AG04450 (cell line): ENCODE results near the gene CDC7. TPM values are rescaled to one million over a fixed set of nuclear protein-coding genes. Genes with fewer than 3 reads are reported as not detected.
"Not testable (repeated sequence)": the region's sequence is repeated elsewhere in the genome, so short reads cannot be mapped to it uniquely, and the experiment has no call there.

Source experiments
- CTCF ChIA-PET: fragments of 300-600, 350-600 bp; formaldehyde crosslinking; extraction: SDS; loops from one replicate; lab custom pipeline; 2022; ENCODE audit warnings: antibody characterized with exemption, inconsistent platforms; lab: Charles Lee
- POLR2A ChIA-PET: fragments of 350-600 bp; formaldehyde crosslinking; extraction: SDS; loops from one replicate; lab custom pipeline; 2021; ENCODE audit warnings: antibody characterized with exemption, inconsistent platforms; lab: Yijun Ruan, JAX
- DNase-seq: peaks from one replicate; pipeline ENCODE4 v3.0.0-alpha.2; 2011; ENCODE audit warnings: low read depth, low spot score
- H3K27ac ChIP-seq: one replicate; pipeline ENCODE4 v1.5.1; 2012; ENCODE audit warnings: low read depth, low read length, control low read depth
- H3K27me3 ChIP-seq: one replicate; pipeline ENCODE4 v1.6.0; 2012; ENCODE audit warnings: low read length; ENCODE audit not compliant: control insufficient read depth, insufficient read depth
- H3K4me3 ChIP-seq: 2 replicates; pipeline ENCODE4 v1.5.1; 2011; ENCODE audit warnings: mild to moderate bottlenecking, low read depth, low read length, control low read depth
- H3K9me3 ChIP-seq: 2 replicates; pipeline ENCODE4 v1.5.1; 2012; ENCODE audit warnings: low read length; ENCODE audit not compliant: control insufficient read depth, insufficient read depth
- CTCF ChIP-seq: IDR thresholded peaks from 2 replicates; pipeline ENCODE4 v1.5.1; 2011; ENCODE audit warnings: low read depth, low read length, control low read depth, inconsistent platforms
- polyA minus RNA-seq: library from RNA; depleted of rRNA, polyadenylated mRNA; stranded (reverse); fragments of >200 nt; gene quantifications from 2 replicates; pipeline ENCODE4 v1.2.3, GENCODE V29; 2011; rRNA and poly(A)+ RNA removed
- polyA plus RNA-seq: library from polyadenylated mRNA; depleted of rRNA; stranded (reverse); fragments of >200 nt; gene quantifications from 2 replicates; pipeline ENCODE4 v1.2.3, GENCODE V29; 2011; rRNA removed

The CDC7 gene
- polyA plus RNA-seq, result 3.3 and 4.6 TPM in 2 replicates
- polyA minus RNA-seq, result 1.8 and 3.6 TPM in 2 replicates

GRCh38 chr1:91500756-91501522 is at the start of gene CDC7:
TSS of gene CDC7 (plus strand) at chr1:91500851. CDS start at chr1:91501717, 866 bp downstream.
- Histone ChIP-seq H3K27ac (peak within 1 kb of the TSS; percentile 84), H3K4me3 (peak within 1 kb of the TSS; percentile 91), H3K27me3 (peaks cover 3% of the 10 kb centered on the region), H3K9me3 (no peaks in the 10 kb centered on the region)
- TF ChIP-seq CTCF, result peak; percentile 58
- CTCF ChIA-PET, result interaction anchor here (0.6 to 5.2 kb wide), 12 partner anchors 13 to 790 kb away, joined by 3 to 56 read pairs (median 4); no protein-coding TSS in a partner anchor
- peak; percentile 85 for DNase-seq
- POLR2A ChIA-PET, result interaction anchor here (0.6 kb wide), 1 partner anchor 479 kb away, joined by 3 read pairs; the partner anchor contains the start of gene ZNF644

GRCh38 chr1:91454136-91454535 is 46.5 kb upstream of the CDC7 start:
- H3K9me3 ChIP-seq, result no peaks in the 10 kb centered on the region
- no peak for DNase-seq
- H3K4me3 ChIP-seq, result no peak overlapping the region
- ChIA-PET POLR2A (no interaction called here), CTCF (no interaction called here)
- no peaks in the 10 kb centered on the region for H3K27me3 ChIP-seq
- no peak for TF ChIP-seq CTCF
- H3K27ac ChIP-seq, result no peak overlapping the region

- no peak for DNase-seq
- Histone ChIP-seq H3K9me3 (no peaks in the 10 kb centered on the region), H3K27ac (no peak overlapping the region), H3K4me3 (no peak overlapping the region), H3K27me3 (no peaks in the 10 kb centered on the region)
- POLR2A ChIA-PET, result no interaction called here
- no peak for TF ChIP-seq CTCF
- CTCF ChIA-PET, result no interaction called here
These were observed 45.3 kb upstream of the CDC7 start for GRCh38 chr1:91455334-91455733.

GRCh38 chr1:91455896-91456295 is 44.8 kb upstream of the CDC7 start:
- CTCF ChIA-PET, result no interaction called here
- Histone ChIP-seq H3K4me3 (no peak overlapping the region), H3K9me3 (no peaks in the 10 kb centered on the region), H3K27ac (no peak overlapping the region), H3K27me3 (no peaks in the 10 kb centered on the region)
- no peak for DNase-seq
- POLR2A ChIA-PET, result no interaction called here
- no peak for TF ChIP-seq CTCF

- POLR2A ChIA-PET, result not testable (repeated sequence)
These were observed 35.3 kb upstream of the CDC7 start for GRCh38 chr1:91465350-91465749.

More at GRCh38 chr1:91465350-91465749, 35.3 kb upstream of the CDC7 start:
- H3K4me3 ChIP-seq, H3K27ac ChIP-seq, H3K27me3 ChIP-seq, DNase-seq, CTCF ChIA-PET, H3K9me3 ChIP-seq: not testable (repeated sequence)
